Activated CD4-positive, alpha-beta memory T cell treated with anti-CD3 and anti-CD28 coated beads, Interleukin-2, amount 10 ng/mL, durations not matched to agents 7 days and 5 days (primary cell): Measurements from ENCODE around the gene SCN3A. TPM values are rescaled to one million over a fixed set of nuclear protein-coding genes. Genes with fewer than 3 reads are reported as not detected.

Experiments
- CTCF ChIA-PET: fragments of 350-600 bp; sonication (Branson Sonifier 250); formaldehyde crosslinking; loops from one replicate; lab custom pipeline; 2021; ENCODE audit warnings: antibody characterized with exemption, inconsistent platforms; lab: Charles Lee
- POLR2A ChIA-PET: fragments of 350-600 bp; sonication (Branson Sonifier 250); formaldehyde crosslinking; loops from one replicate; lab custom pipeline; 2021; ENCODE audit warnings: antibody characterized with exemption; lab: Charles Lee
- DNase-seq: peaks from one replicate; pipeline ENCODE4 v3.0.0-alpha.2; 2020
- H3K27ac Mint-ChIP-seq: one replicate; pipeline ENCODE4 v1.8.0; 2021; ENCODE audit warnings: mild to moderate bottlenecking, mixed read lengths
- H3K27me3 Mint-ChIP-seq: one replicate; pipeline ENCODE4 v1.8.0; 2021; ENCODE audit warnings: mixed read lengths
- H3K36me3 Mint-ChIP-seq: one replicate; pipeline ENCODE4 v1.8.0; 2021; ENCODE audit warnings: low read depth, mixed read lengths
- H3K4me1 Mint-ChIP-seq: one replicate; pipeline ENCODE4 v1.8.0; 2021; ENCODE audit warnings: mixed read lengths
- H3K4me3 Mint-ChIP-seq: one replicate; pipeline ENCODE4 v1.8.0; 2021; ENCODE audit warnings: mild to moderate bottlenecking, mixed read lengths
- H3K9me3 Mint-ChIP-seq: one replicate; pipeline ENCODE4 v1.8.0; 2021; ENCODE audit warnings: mixed read lengths
- total RNA-seq, 2 experiments: library from RNA; stranded (reverse); gene quantifications; one replicate each; pipeline ENCODE4 v1.2.3, GENCODE V29; 2021

SCN3A gene
- total RNA-seq, 2 experiments from 2014 or later: not detected

- ChIA-PET CTCF (no interaction called here), POLR2A (no interaction called here)
- H3K9me3 Mint-ChIP-seq: no peaks in the 10 kb centered on the region
- no peaks in the 10 kb centered on the region for H3K36me3 Mint-ChIP-seq
- H3K27ac Mint-ChIP-seq: no peak overlapping the region
- H3K27me3 Mint-ChIP-seq: no peaks in the 10 kb centered on the region
- peaks cover 5% of the 10 kb centered on the region for H3K4me1 Mint-ChIP-seq
- no peak overlapping the region for H3K4me3 Mint-ChIP-seq
- no peak for DNase-seq
These were observed 147.3 kb downstream of the SCN3A start for GRCh38 chr2:165056564-165056963.

GRCh38 chr2:165055082-165055851, 148.6 kb downstream of the SCN3A start:
- no peaks in the 10 kb centered on the region for H3K36me3 Mint-ChIP-seq
- no peak for DNase-seq

GRCh38 chr2:165054652-165055051, 149.2 kb downstream of the SCN3A start:
- ChIA-PET POLR2A (no interaction called here), CTCF (no interaction called here)
- H3K27me3 Mint-ChIP-seq: no peaks in the 10 kb centered on the region
- H3K9me3 Mint-ChIP-seq: no peaks in the 10 kb centered on the region
- no peak for DNase-seq
- H3K36me3 Mint-ChIP-seq: no peaks in the 10 kb centered on the region
- H3K4me1 Mint-ChIP-seq: peaks cover 5% of the 10 kb centered on the region
- no peak overlapping the region for H3K4me3 Mint-ChIP-seq
- no peak overlapping the region for H3K27ac Mint-ChIP-seq

More at GRCh38 chr2:165055082-165055851, 148.6 kb downstream of the SCN3A start:
- ChIA-PET POLR2A (no interaction called here), CTCF (no interaction called here)
- H3K27me3 Mint-ChIP-seq: no peaks in the 10 kb centered on the region
- no peaks in the 10 kb centered on the region for H3K9me3 Mint-ChIP-seq
- peaks cover 5% of the 10 kb centered on the region for H3K4me1 Mint-ChIP-seq
- no peak overlapping the region for H3K27ac Mint-ChIP-seq
- H3K4me3 Mint-ChIP-seq: no peak overlapping the region

GRCh38 chr2:165044505-165045303, 159.1 kb downstream of the SCN3A start:
- H3K9me3 Mint-ChIP-seq: no peaks in the 10 kb centered on the region
- no peak for DNase-seq
- no peak overlapping the region for H3K27ac Mint-ChIP-seq
- POLR2A ChIA-PET: no interaction called here
- no peak overlapping the region for H3K4me3 Mint-ChIP-seq
- no peaks in the 10 kb centered on the region for H3K36me3 Mint-ChIP-seq
- H3K4me1 Mint-ChIP-seq: no peaks in the 10 kb centered on the region
- H3K27me3 Mint-ChIP-seq: no peaks in the 10 kb centered on the region
- CTCF ChIA-PET: no interaction called here

Other genes starting within 250 kb of the SCN3A start
- gene SLC38A11, start 248.5 kb downstream of the SCN3A start, total RNA-seq: not detected
- not detected for gene SCN2A, start 35.4 kb upstream of the SCN3A start, total RNA-seq